ENCODE data around the gene GGCX. TPM values are rescaled to one million over a fixed set of nuclear protein-coding genes. Genes with fewer than 3 reads are reported as not detected.

The GGCX gene
- total RNA-seq, 1 experiment from 2014 or later = 66.2 TPM

DNA sequence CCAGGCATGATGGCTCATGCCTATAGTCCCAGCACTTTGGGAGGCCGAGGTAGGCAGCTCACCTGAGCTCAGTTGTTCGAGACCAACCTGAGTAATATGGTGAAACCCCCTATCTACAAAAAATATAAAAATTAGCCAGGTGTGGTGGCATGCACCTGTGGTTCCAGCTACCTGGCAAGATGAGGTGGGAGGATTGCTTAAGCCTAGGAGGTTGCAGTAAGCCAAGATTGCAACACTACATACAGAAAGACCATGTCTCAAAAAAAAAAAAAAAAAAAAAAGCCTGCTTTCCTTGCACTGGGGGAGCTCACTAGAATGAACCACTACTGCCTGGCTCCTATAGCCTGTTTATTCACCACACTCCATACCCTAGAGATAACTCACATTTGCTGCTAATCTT is 29.7 kb downstream of the GGCX start:
- H3K27ac Mint-ChIP-seq (ENCODE audit: unreplicated experiment) = no peak overlapping the region
- CTCF ChIA-PET = interaction anchor here (0.7 to 1.1 kb wide), 3 partner anchors 9 to 27 kb away, joined by 3 to 5 read pairs (median 4); no protein-coding TSS in a partner anchor
- no peaks in the 10 kb centered on the region for H3K36me3 Mint-ChIP-seq (ENCODE audit: insufficient read depth, unreplicated experiment)
- no TSS peak for BruUV-seq (replicated peaks)
- no peak for DNase-seq
- peaks cover 2% of the 10 kb centered on the region for H3K9me3 Mint-ChIP-seq (ENCODE audit: low read depth, unreplicated experiment)
- intact Hi-C loops (cut with micrococcal nuclease; ENCODE audit: unreplicated experiment) = no loop called here
- H3K4me3 Mint-ChIP-seq (ENCODE audit: low read depth, unreplicated experiment) = no peak overlapping the region
- TF ChIP-seq, protein P1, sequence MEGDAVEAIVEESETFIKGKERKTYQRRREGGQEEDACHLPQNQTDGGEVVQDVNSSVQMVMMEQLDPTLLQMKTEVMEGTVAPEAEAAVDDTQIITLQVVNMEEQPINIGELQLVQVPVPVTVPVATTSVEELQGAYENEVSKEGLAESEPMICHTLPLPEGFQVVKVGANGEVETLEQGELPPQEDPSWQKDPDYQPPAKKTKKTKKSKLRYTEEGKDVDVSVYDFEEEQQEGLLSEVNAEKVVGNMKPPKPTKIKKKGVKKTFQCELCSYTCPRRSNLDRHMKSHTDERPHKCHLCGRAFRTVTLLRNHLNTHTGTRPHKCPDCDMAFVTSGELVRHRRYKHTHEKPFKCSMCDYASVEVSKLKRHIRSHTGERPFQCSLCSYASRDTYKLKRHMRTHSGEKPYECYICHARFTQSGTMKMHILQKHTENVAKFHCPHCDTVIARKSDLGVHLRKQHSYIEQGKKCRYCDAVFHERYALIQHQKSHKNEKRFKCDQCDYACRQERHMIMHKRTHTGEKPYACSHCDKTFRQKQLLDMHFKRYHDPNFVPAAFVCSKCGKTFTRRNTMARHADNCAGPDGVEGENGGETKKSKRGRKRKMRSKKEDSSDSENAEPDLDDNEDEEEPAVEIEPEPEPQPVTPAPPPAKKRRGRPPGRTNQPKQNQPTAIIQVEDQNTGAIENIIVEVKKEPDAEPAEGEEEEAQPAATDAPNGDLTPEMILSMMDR (IDR thresholded peaks at IDR 0.05; ENCODE audit: unreplicated experiment) = no peak
- H3K4me1 Mint-ChIP-seq (ENCODE audit: low read depth, unreplicated experiment) = no peaks in the 10 kb centered on the region
- no peaks in the 10 kb centered on the region for H3K27me3 Mint-ChIP-seq (ENCODE audit: unreplicated experiment)

DNA sequence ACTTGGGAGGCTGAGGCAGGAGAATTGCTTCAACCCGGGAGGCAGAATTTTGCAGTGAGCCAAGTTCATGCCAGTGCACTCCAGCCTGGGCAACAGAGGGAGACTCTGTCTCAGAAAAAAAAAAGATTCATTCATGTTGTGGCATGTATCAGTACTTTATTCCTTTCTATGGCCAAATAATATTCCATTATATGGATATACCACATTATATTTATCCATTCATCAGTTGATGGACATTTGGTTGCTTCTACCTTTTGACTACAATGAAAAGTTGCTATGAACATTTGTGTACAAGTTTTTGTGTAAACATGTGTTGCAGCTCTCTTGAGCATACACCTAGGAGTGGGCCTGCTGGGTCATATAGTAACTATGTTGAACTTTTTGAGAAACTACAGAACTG is 31.5 kb downstream of the GGCX start:
- no peaks in the 10 kb centered on the region for H3K36me3 Mint-ChIP-seq (ENCODE audit: insufficient read depth, unreplicated experiment)
- CTCF ChIA-PET = no interaction called here
- no peaks in the 10 kb centered on the region for H3K27me3 Mint-ChIP-seq (ENCODE audit: unreplicated experiment)

DNA sequence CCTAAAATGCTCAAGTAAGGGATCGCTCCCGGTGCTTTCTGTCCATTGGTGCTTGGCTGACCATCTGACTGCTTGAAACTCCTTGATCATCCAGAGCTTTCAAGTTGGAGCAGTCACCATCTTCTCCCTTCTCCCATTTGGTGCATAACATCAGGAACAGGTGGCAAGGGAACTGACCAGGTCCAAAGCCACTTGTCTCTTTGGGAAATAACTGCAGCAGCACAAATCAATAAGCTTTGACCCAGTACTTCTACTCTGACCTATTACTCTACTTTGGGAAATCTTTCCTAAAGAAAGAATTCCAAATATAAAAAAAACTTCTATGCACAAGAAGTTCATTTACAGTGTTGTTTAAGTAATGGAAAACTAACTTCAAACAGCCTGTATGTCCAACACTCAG is 32.9 kb downstream of the GGCX start:
- H3K27me3 Mint-ChIP-seq (ENCODE audit: unreplicated experiment) = no peaks in the 10 kb centered on the region
- H3K4me1 Mint-ChIP-seq (ENCODE audit: low read depth, unreplicated experiment) = peaks cover 2% of the 10 kb centered on the region
- no peak overlapping the region for H3K27ac Mint-ChIP-seq (ENCODE audit: unreplicated experiment)
- no peak overlapping the region for H3K4me3 Mint-ChIP-seq (ENCODE audit: low read depth, unreplicated experiment)
- H3K36me3 Mint-ChIP-seq (ENCODE audit: insufficient read depth, unreplicated experiment) = no peaks in the 10 kb centered on the region
- intact Hi-C loops (cut with micrococcal nuclease; ENCODE audit: unreplicated experiment) = no loop called here
- no peak for DNase-seq
- peaks cover 2% of the 10 kb centered on the region for H3K9me3 Mint-ChIP-seq (ENCODE audit: low read depth, unreplicated experiment)
- TF ChIP-seq, protein P1 (IDR thresholded peaks at IDR 0.05; ENCODE audit: unreplicated experiment) = no peak
- CTCF ChIA-PET = no interaction called here
- no TSS peak for BruUV-seq (replicated peaks)

More for the DNA sequence above, 31.5 kb downstream of the GGCX start:
- no TSS peak for BruUV-seq (replicated peaks)
- H3K27ac Mint-ChIP-seq (ENCODE audit: unreplicated experiment) = no peak overlapping the region
- DNase-seq = no peak
- H3K4me3 Mint-ChIP-seq (ENCODE audit: low read depth, unreplicated experiment) = no peak overlapping the region
- intact Hi-C loops (cut with micrococcal nuclease; ENCODE audit: unreplicated experiment) = no loop called here
- no peaks in the 10 kb centered on the region for H3K4me1 Mint-ChIP-seq (ENCODE audit: low read depth, unreplicated experiment)
- H3K9me3 Mint-ChIP-seq (ENCODE audit: low read depth, unreplicated experiment) = peaks cover 2% of the 10 kb centered on the region
- TF ChIP-seq, protein P1 (IDR thresholded peaks at IDR 0.05; ENCODE audit: unreplicated experiment) = no peak

DNA sequence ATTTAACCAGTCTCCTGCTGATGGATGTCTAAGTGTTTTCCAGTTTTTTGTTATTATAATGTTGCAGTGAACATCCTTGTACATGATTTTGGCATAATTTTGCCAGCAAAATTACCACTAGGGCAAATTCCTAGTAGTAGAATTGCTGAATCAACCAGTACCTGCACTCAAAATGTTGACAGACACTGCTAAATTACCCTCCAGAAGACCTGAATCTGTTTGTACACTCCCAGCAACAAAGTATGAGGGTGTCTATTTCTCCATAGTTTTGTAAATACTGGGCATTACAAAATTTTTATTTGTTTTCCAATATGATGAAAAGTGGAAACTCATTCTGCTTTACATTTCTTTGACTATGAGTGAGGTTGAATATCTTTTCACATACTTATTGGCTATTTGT is 33.5 kb downstream of the GGCX start:
- Mint-ChIP-seq H3K27ac (ENCODE audit: unreplicated experiment) (no peak overlapping the region), H3K36me3 (ENCODE audit: insufficient read depth, unreplicated experiment) (no peaks in the 10 kb centered on the region), H3K4me3 (ENCODE audit: low read depth, unreplicated experiment) (no peak overlapping the region), H3K4me1 (ENCODE audit: low read depth, unreplicated experiment) (peaks cover 8% of the 10 kb centered on the region), H3K27me3 (ENCODE audit: unreplicated experiment) (no peaks in the 10 kb centered on the region), H3K9me3 (ENCODE audit: low read depth, unreplicated experiment) (peaks cover 2% of the 10 kb centered on the region)
- TF ChIP-seq, protein P1 (IDR thresholded peaks at IDR 0.05; ENCODE audit: unreplicated experiment) = no peak
- CTCF ChIA-PET = no interaction called here
- DNase-seq = no peak
- intact Hi-C loops (cut with micrococcal nuclease; ENCODE audit: unreplicated experiment) = no loop called here
- BruUV-seq (replicated peaks) = no TSS peak

Measured in Calu3 (cell line).